Endothelial cell of hepatic sinusoid (primary cell): ENCODE measurements around the gene PMEPA1.

Source experiments
- in situ Hi-C: cut with HindIII; loops from 2 replicates; pipeline ENCODE4 v1.10.0; 2017; ENCODE audit warnings: low sequenced_read_pairs

PMEPA1 gene

GRCh38 chr20:57663681-57664451, 45.9 kb downstream of the PMEPA1 start:
- in situ Hi-C loops: no loop called here

- in situ Hi-C loops: no loop called here
Observed at GRCh38 chr20:57663241-57663640, 46.6 kb downstream of the PMEPA1 start.

GRCh38 chr20:57662456-57663240, 47.2 kb downstream of the PMEPA1 start:
- in situ Hi-C loops: no loop called here

- in situ Hi-C loops: no loop called here
Observed at GRCh38 chr20:57661746-57662455, 47.9 kb downstream of the PMEPA1 start.

GRCh38 chr20:57660922-57661745, 48.7 kb downstream of the PMEPA1 start:
- in situ Hi-C loops: no loop called here

- in situ Hi-C loops: no loop called here
Observed at GRCh38 chr20:57660181-57660921, 49.5 kb downstream of the PMEPA1 start.

GRCh38 chr20:57659517-57660180, 50.2 kb downstream of the PMEPA1 start:
- in situ Hi-C loops: no loop called here

GRCh38 chr20:57658833-57659516, 50.8 kb downstream of the PMEPA1 start:
- in situ Hi-C loops: no loop called here

GRCh38 chr20:57658447-57658832, 51.4 kb downstream of the PMEPA1 start:
- in situ Hi-C loops: no loop called here

GRCh38 chr20:57657535-57658446, 52.0 kb downstream of the PMEPA1 start:
- in situ Hi-C loops: no loop called here

GRCh38 chr20:57656821-57657534, 52.8 kb downstream of the PMEPA1 start:
- in situ Hi-C loops: no loop called here

GRCh38 chr20:57656252-57656820, 53.5 kb downstream of the PMEPA1 start:
- in situ Hi-C loops: no loop called here

- in situ Hi-C loops: no loop called here
Observed at GRCh38 chr20:57655809-57656155, 54.0 kb downstream of the PMEPA1 start.

GRCh38 chr20:57654998-57655808, 54.6 kb downstream of the PMEPA1 start:
- in situ Hi-C loops: loop anchor here (5.0 kb wide), 1 partner anchor 82 kb away; no protein-coding TSS in a partner anchor

GRCh38 chr20:57654363-57654997, 55.3 kb downstream of the PMEPA1 start:
- in situ Hi-C loops: loop anchor here (5.0 kb wide), 1 partner anchor 83 kb away; no protein-coding TSS in a partner anchor
